Mucosa of descending colon (tissue), 3 donors: ENCODE results near the gene RAET1E. TPM values are rescaled to one million over a fixed set of nuclear protein-coding genes. Genes with fewer than 3 reads are reported as not detected.

ENCODE experiments used
- ATAC-seq: fragments of 200-7000 bp; cut with Tn5 transposase; one replicate; pipeline ENCODE4 v1.9.1; 2020; ENCODE audit warnings: mild to moderate bottlenecking, moderate library complexity
- DNase-seq, 3 donors: peaks; one replicate each; pipeline ENCODE4 v3.0.0-alpha.2; 2020
- H3K36me3 ChIP-seq: fragments of 200-600 bp; one replicate; pipeline ENCODE4 v1.8.0; 2021; ENCODE audit warnings: low read depth, mild to moderate bottlenecking
- H3K4me1 ChIP-seq: fragments of 200-600 bp; one replicate; pipeline ENCODE4 v1.8.0; 2021; ENCODE audit warnings: low read depth, mild to moderate bottlenecking
- H3K4me3 ChIP-seq: fragments of 200-600 bp; one replicate; pipeline ENCODE4 v1.8.0; 2021; ENCODE audit warnings: mild to moderate bottlenecking
- H3K9me3 ChIP-seq: fragments of 200-600 bp; one replicate; pipeline ENCODE4 v1.8.0; 2021; ENCODE audit warnings: mild to moderate bottlenecking
- CTCF ChIP-seq: fragments of 200-600 bp; IDR thresholded peaks from one replicate; pipeline ENCODE4 v1.8.0; 2022; ENCODE audit warnings: antibody characterized with exemption, mild to moderate bottlenecking
- intact Hi-C, 2 donors: fragments of 100-400 bp; cut with DNase I in 1 of 2; cut with micrococcal nuclease in 1 of 2; formaldehyde crosslinking; loops; one replicate each; pipeline versions ENCODE4 v1.11.0 to v1.11.1; 2022; cut with DNase I, micrococcal nuclease
- total RNA-seq, 3 donors: library from RNA; stranded (reverse); fragmentation: NEBNext Ultra II Directional in 2 of 3; extraction: Animal tissue kit (Norgen Biotek cat#: 25700) in 2 of 3; gene quantifications; one replicate each; pipeline versions ENCODE4 v1.2.1 to v1.2.4, GENCODE V29; 2021 to 2023
- donor health status: DM: no; HTN: no; CAD: no; lungs with moderate emphysema.
- donor health status: DM: no; HTN: no; CAD: no.
- donor health status: DM: no; HTN: yes; CAD: no.

Gene RAET1E
- total RNA-seq, 3 donors from 2014 or later = 0.16 to 0.58 TPM; not detected in 1

GRCh38 chr6:149881860-149882259 lies 16.1 kb downstream of the RAET1E start:
- Histone ChIP-seq H3K4me3 (no peak overlapping the region), H3K4me1 (peaks cover 2% of the 10 kb centered on the region), H3K36me3 (no peaks in the 10 kb centered on the region), H3K9me3 (no peaks in the 10 kb centered on the region)
- DNase-seq = no peak
- TF ChIP-seq CTCF = no peak
- intact Hi-C loops = no loop called here
- no peak for ATAC-seq

GRCh38 chr6:149881066-149881766 lies 16.7 kb downstream of the RAET1E start:
- no peaks in the 10 kb centered on the region for H3K9me3 ChIP-seq
- DNase-seq = no peak
- TF ChIP-seq CTCF = no peak
- peaks cover 2% of the 10 kb centered on the region for H3K4me1 ChIP-seq
- intact Hi-C loops = no loop called here
- ATAC-seq = no peak
- no peak overlapping the region for H3K4me3 ChIP-seq
- H3K36me3 ChIP-seq = no peaks in the 10 kb centered on the region

GRCh38 chr6:149877659-149878058 lies 20.3 kb downstream of the RAET1E start:
- Histone ChIP-seq H3K36me3 (no peaks in the 10 kb centered on the region), H3K4me3 (no peak overlapping the region), H3K4me1 (no peaks in the 10 kb centered on the region), H3K9me3 (no peaks in the 10 kb centered on the region)
- DNase-seq (no peak), ATAC-seq (no peak)
- no peak for TF ChIP-seq CTCF
- intact Hi-C loops = no loop called here

- no peaks in the 10 kb centered on the region for H3K36me3 ChIP-seq
- H3K4me3 ChIP-seq = no peak overlapping the region
- no peak for DNase-seq
- TF ChIP-seq CTCF = no peak
- intact Hi-C loops = no loop called here
- no peaks in the 10 kb centered on the region for H3K9me3 ChIP-seq
- no peaks in the 10 kb centered on the region for H3K4me1 ChIP-seq
- ATAC-seq = no peak
Observed at GRCh38 chr6:149876241-149876933, 21.5 kb downstream of the RAET1E start.

- Histone ChIP-seq H3K9me3 (no peaks in the 10 kb centered on the region), H3K36me3 (no peaks in the 10 kb centered on the region), H3K4me3 (no peak overlapping the region), H3K4me1 (no peaks in the 10 kb centered on the region)
- ATAC-seq = no peak
- TF ChIP-seq CTCF = no peak
- DNase-seq = no peak
- intact Hi-C loops = no loop called here
Observed at GRCh38 chr6:149872233-149872632, 25.7 kb downstream of the RAET1E start.
